Measurements from ENCODE around the gene MADCAM1.

- TF ChIP-seq CTCF (IDR thresholded peaks at IDR 0.05): no peak
- TF ChIP-seq POLR2A (IDR thresholded peaks at IDR 0.05): no peak
Observed at GRCh38 chr19:449916-450315, 46.4 kb upstream of the MADCAM1 start.

All from tibial nerve (tissue), 3 donors.